Measurements from ENCODE around the gene SULF2.
A peak's percentile ranks its signal among the peaks of the same experiment; 100 is the strongest.

SULF2 gene

GRCh38 chr20:47679462-47679861, 105.8 kb downstream of the SULF2 start:
- peak overlapping the region; percentile 61 for H3K27ac ChIP-seq
- POLR2A ChIA-PET (ENCODE audit: low non-redundant PET), result no interaction called here
- CTCF ChIA-PET, result interaction anchor here (0.7 to 2.5 kb wide), 5 partner anchors 15 to 942 kb away, joined by 3 to 44 read pairs (median 9); no protein-coding TSS in a partner anchor

DNA sequence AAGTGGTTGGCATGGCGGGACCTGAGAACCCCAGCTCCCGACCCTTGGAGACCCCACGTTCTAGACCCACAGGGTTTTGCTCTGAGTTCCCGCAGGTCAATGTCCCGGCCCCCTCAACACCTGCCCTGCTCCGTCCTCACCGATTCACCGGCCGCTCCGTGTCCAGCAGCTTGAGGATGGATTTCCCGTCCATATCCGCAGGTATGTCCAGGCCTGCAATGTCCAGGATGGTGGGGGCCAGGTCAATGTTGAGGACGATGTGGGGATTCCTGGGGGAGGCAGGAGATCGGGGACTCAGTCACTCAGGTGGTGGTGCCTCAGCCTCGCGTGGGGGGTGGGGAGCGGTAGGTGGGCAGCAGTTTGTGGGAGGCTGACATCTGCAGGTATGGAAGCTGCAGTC, 106.7 kb downstream of the SULF2 start:
- TF ChIP-seq, protein P1, sequence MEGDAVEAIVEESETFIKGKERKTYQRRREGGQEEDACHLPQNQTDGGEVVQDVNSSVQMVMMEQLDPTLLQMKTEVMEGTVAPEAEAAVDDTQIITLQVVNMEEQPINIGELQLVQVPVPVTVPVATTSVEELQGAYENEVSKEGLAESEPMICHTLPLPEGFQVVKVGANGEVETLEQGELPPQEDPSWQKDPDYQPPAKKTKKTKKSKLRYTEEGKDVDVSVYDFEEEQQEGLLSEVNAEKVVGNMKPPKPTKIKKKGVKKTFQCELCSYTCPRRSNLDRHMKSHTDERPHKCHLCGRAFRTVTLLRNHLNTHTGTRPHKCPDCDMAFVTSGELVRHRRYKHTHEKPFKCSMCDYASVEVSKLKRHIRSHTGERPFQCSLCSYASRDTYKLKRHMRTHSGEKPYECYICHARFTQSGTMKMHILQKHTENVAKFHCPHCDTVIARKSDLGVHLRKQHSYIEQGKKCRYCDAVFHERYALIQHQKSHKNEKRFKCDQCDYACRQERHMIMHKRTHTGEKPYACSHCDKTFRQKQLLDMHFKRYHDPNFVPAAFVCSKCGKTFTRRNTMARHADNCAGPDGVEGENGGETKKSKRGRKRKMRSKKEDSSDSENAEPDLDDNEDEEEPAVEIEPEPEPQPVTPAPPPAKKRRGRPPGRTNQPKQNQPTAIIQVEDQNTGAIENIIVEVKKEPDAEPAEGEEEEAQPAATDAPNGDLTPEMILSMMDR (conservative IDR thresholded peaks at IDR 0.05; ENCODE audit: low read depth), result no peak
- CTCF ChIA-PET, result interaction anchor here (0.5 to 2.5 kb wide), 18 partner anchors 11 to 942 kb away, joined by 3 to 44 read pairs (median 4); no protein-coding TSS in a partner anchor
- POLR2A ChIA-PET (ENCODE audit: low non-redundant PET), result interaction anchor here (0.7 kb wide), 1 partner anchor 612 kb away, joined by 3 read pairs; no protein-coding TSS in a partner anchor
- no peak for DNase-seq (ENCODE audit: low spot score)
- H3K27ac ChIP-seq, result peak overlapping the region; percentile 61

More at GRCh38 chr20:47679462-47679861, 105.8 kb downstream of the SULF2 start:
- no peak for DNase-seq (ENCODE audit: low spot score)
- TF ChIP-seq, protein P1 (conservative IDR thresholded peaks at IDR 0.05; ENCODE audit: low read depth), result no peak

DNA sequence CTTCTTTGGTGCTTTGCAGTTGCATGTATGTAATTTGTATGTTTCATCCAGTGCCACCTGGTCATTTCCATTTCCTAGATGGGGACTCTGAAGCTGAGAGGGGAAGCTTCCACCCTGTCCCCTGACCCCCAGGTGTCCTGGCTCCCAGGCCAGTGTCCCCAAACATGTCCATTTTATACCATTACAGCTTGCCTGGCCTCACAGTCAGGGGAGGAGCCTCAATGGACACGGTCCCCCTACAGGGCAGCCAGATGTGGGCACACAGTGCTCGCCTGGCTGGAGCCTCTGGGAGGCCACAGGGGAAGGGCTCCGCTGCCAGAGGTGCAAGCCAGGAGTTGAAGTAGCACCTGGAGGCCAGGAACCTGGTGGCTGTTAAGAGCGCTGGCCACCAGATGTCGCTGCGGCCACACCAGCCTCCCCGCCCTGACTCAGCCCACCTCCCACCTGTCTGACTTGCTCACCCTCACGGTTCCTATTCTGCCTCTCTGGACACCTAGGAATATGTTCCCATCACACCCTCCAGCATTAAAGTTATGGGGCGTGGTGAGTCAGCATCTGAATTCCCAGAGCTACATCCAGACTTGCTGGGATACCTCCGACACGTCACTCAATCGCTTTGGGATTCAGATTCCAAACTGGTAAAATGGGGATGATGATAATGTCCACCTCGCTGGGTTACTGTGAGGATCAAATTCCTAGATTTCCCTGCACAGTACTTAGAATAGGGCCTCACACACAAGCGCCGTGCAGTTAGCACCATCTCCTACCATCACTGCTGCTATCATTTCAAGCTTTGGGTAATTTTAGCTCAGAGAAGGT, 107.4 kb downstream of the SULF2 start:
- peak overlapping the region; percentile 61 for H3K27ac ChIP-seq
- TF ChIP-seq, protein P1 (conservative IDR thresholded peaks at IDR 0.05; ENCODE audit: low read depth), result peak; percentile 95
- DNase-seq (ENCODE audit: low spot score), result peak; percentile 93
- POLR2A ChIA-PET (ENCODE audit: low non-redundant PET), result no interaction called here
- CTCF ChIA-PET, result interaction anchor here (0.5 to 2.5 kb wide), 25 partner anchors 8 to 957 kb away, joined by 3 to 44 read pairs (median 3); no protein-coding TSS in a partner anchor

DNA sequence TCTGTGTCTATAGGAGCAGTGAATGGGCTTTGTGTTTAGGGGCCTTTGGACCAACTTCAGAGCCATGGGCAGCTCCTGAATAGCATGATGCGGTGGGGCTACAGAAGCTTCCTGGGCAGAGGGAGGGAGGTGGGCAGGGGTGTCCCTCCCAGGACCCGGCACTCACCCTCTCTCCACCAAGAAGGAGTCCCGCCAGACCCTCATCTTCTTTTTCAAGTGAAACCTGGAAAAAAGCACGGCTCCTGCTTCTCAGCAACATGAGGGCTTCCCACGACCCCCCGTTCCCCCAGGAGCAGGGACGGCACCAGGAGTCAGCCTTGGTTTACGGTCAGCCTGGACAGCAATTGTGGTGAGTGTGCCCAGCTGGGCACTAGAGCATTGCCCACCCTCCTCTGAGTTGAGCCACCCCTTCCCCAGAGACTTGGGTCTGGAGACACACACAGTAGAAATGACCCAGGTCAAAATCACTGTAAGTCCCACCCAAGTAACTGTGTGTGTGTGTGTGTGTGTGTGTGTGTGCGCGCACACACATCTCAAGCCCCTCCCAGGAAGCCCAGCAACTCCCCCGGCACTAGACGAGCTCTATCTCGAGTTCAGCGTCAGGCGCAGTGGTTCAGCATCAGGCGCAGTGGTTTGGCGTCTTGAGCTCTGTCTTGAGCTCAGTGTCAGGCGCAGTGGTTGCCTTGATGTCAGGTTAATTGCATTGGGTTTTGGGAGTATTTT, 108.2 kb downstream of the SULF2 start:
- DNase-seq (ENCODE audit: low spot score), result no peak
- ChIA-PET POLR2A (ENCODE audit: low non-redundant PET) (no interaction called here), CTCF (interaction anchor here (0.6 to 2.5 kb wide), 16 partner anchors 7 to 957 kb away, joined by 3 to 44 read pairs (median 4); no protein-coding TSS in a partner anchor)
- TF ChIP-seq, protein P1 (conservative IDR thresholded peaks at IDR 0.05; ENCODE audit: low read depth), result no peak
- peak overlapping the region; percentile 61 for H3K27ac ChIP-seq

GRCh38 chr20:47676219-47676721, 109.0 kb downstream of the SULF2 start:
- TF ChIP-seq, protein P1 (conservative IDR thresholded peaks at IDR 0.05; ENCODE audit: low read depth), result no peak
- no peak for DNase-seq (ENCODE audit: low spot score)
- ChIA-PET CTCF (interaction anchor here (0.5 to 0.7 kb wide), 2 partner anchors 947 to 1049 kb away, joined by 4 read pairs; no protein-coding TSS in a partner anchor), POLR2A (ENCODE audit: low non-redundant PET) (no interaction called here)
- peak overlapping the region; percentile 61 for H3K27ac ChIP-seq
